ENCODE data around the gene ARMC2.

DNA sequence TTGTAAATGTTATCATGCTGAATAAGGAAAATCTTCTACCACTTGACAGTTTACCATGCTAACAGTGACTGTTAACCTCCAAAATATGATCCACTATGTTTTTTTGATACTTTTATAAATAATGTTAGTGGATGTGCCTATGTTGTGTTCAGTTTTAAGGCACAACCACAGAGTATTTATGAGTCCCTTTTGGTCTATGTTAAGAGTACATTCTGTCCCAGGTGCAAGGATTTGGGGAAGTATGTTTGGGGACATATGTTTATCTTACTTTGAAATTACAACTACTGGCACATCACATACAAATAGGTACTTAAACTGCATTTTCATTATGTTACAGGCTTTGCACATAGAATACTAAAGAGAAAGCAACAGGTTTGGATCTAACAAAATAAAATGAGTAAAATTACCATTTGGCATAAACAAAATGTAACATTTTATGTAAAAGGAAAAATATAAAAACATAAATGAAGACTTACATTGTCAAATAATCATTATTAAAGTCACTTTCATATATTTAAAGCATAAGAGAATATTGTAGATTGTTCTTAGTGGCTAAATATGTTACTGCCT lies 175.2 kb downstream of the ARMC2 start:
- TF ChIP-seq EZH2 (IDR thresholded peaks at IDR 0.05; ENCODE audit: insufficient read depth, poor library complexity, severe bottlenecking) (no peak), EZH2phosphoT487 (IDR thresholded peaks at IDR 0.05; ENCODE audit: insufficient read depth, low read depth) (no peak)

Data from GM23248 (cell line).